Activated CD4-positive, alpha-beta memory T cell treated with anti-CD3 and anti-CD28 coated beads for 36 hours (primary cell): ENCODE measurements around the gene MAP2K7. TPM values are rescaled to one million over a fixed set of nuclear protein-coding genes. Genes with fewer than 3 reads are reported as not detected.
A peak's percentile ranks its signal among the peaks of the same experiment; 100 is the strongest.
"Not testable (repeated sequence)": the region's sequence is repeated elsewhere in the genome, so short reads cannot be mapped to it uniquely, and the experiment has no call there.

ENCODE experiments used
- CTCF ChIA-PET: fragments of 350-600 bp; sonication (Branson Sonifier 250); formaldehyde crosslinking; loops from one replicate; lab custom pipeline; 2021; ENCODE audit warnings: antibody characterized with exemption, inconsistent platforms; lab: Charles Lee
- POLR2A ChIA-PET: fragments of 350-600 bp; sonication (Branson Sonifier 250); formaldehyde crosslinking; loops from one replicate; lab custom pipeline; 2021; ENCODE audit warnings: antibody characterized with exemption; lab: Charles Lee
- DNase-seq: peaks from one replicate; pipeline ENCODE4 v3.0.0-alpha.2; 2020
- H3K27ac Mint-ChIP-seq: one replicate; pipeline ENCODE4 v1.8.0; 2021; ENCODE audit warnings: mixed read lengths
- H3K27me3 Mint-ChIP-seq: one replicate; pipeline ENCODE4 v1.8.0; 2021; ENCODE audit warnings: mixed read lengths
- H3K36me3 Mint-ChIP-seq: one replicate; pipeline ENCODE4 v1.8.0; 2021; ENCODE audit warnings: mixed read lengths
- H3K4me1 Mint-ChIP-seq: one replicate; pipeline ENCODE4 v1.8.0; 2021; ENCODE audit warnings: low read depth, mixed read lengths
- H3K4me3 Mint-ChIP-seq: one replicate; pipeline ENCODE4 v1.8.0; 2021; ENCODE audit warnings: mild to moderate bottlenecking, mixed read lengths
- H3K9me3 Mint-ChIP-seq: one replicate; pipeline ENCODE4 v1.8.0; 2021; ENCODE audit warnings: mixed read lengths
- intact Hi-C: fragments of 100-400 bp; cut with micrococcal nuclease; formaldehyde crosslinking; loops from one replicate; pipeline ENCODE4 v1.15.1; 2023
- total RNA-seq, 2 experiments: library from RNA; stranded (reverse); gene quantifications; one replicate each; pipeline ENCODE4 v1.2.3, GENCODE V29; 2021

MAP2K7 gene
- total RNA-seq, 2 experiments from 2014 or later, result 29.1 to 30.1 TPM

DNA sequence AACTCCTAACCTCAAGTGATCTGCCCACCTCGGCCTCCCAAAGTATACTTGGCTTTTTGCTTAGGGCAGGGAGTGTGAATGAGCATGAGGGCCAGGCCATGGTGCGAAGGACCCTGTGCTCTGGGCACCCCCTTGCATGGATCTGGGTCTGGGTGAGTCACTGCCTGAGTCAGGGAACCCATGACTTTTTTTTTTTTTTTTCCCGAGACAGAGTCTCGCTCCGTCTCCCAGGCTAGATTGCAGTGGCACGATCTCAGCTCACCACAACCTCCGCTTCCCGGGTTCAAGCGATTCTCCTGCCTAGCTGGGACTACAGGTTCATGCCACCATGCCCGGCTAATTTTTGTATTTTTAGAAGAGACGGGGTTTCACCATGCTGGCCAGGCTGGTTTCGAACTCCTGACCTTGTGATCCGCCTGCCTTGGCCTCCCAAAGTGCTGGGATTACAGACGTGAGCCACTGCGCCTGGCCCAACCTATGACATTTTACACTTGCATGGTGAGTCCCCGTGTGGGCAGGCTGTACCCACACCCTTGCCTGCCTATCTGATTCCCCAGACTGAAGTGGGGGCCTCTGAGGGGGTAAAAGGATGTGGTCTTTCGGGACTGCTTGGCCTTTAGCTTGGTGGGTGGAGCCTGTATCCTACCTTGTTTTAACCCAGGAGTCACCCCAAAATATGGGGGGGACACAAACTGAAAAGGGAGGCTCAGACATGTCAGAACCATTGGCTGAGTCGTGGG, 10.1 kb upstream of the MAP2K7 start:
- H3K9me3 Mint-ChIP-seq, H3K27ac Mint-ChIP-seq, H3K4me1 Mint-ChIP-seq, H3K4me3 Mint-ChIP-seq, H3K36me3 Mint-ChIP-seq, intact Hi-C loops, DNase-seq: not testable (repeated sequence)
- peaks cover 10% of the 10 kb centered on the region for H3K27me3 Mint-ChIP-seq
- ChIA-PET POLR2A (interaction anchor here (0.6 kb wide), 1 partner anchor 11 kb away, joined by 5 read pairs; no protein-coding TSS in a partner anchor), CTCF (interaction anchor here (1.2 kb wide), 1 partner anchor 25 kb away, joined by 4 read pairs; no protein-coding TSS in a partner anchor)

DNA sequence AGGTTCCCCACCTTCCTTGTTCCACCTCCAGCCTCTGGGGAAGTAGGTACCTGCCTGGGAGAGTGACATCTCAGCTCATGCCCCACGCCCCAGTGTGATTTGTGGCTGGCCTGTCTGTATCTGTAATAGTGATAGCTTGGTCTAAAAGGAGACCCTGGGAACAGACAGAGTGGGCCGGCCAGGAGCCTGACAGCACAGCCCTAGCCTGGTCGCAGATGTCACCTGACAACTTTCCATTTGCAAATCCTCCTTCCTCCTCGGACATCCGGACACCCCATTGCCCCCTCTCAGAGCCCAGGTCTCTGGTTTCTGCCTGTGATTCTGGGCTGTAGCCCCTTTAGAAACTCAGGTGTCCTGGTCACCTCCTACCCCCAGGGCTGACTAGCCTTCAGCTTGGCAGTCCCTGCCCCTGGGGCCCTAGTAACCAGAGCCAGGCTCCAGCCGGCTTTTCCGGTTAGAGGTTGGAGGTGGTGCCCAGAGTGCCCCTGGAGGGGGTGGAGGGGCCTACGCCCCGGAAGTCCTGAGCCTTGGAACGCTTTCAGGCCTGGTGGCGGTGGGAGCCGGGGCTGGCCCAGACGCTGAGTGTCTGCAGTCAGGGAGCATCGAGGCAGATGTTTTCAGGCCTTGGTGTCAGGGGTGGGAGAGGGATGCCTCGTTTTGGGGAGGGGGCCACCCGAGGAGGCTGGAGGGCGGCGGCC, 8.9 kb upstream of the MAP2K7 start:
- H3K9me3 Mint-ChIP-seq, result no peaks in the 10 kb centered on the region
- no peak overlapping the region for H3K4me3 Mint-ChIP-seq
- H3K27ac Mint-ChIP-seq, result no peak overlapping the region
- no peak for DNase-seq
- H3K27me3 Mint-ChIP-seq, result peaks cover 7% of the 10 kb centered on the region
- H3K4me1 Mint-ChIP-seq, result no peaks in the 10 kb centered on the region
- intact Hi-C loops, result no loop called here
- H3K36me3 Mint-ChIP-seq, result no peaks in the 10 kb centered on the region
- ChIA-PET POLR2A (no interaction called here), CTCF (no interaction called here)

DNA sequence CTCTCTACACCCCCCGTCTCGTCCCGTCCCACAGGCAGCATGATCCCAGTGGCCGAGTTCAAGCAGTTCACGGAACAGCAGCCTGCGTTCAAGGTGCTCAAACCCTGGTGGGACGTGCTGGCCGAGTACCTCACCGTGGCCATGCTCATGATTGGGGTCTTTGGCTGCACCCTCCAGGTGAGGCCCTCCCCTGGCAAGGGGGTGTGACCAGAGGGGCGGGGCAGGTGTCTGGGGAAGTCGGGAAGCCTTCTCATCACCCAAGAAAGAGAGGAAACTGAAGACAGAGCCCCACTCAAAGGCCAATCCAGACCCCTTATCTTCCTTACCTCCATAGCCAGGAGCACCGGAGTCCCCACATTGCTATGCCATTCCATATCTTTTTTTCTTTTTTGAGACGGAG, 8.1 kb upstream of the MAP2K7 start:
- DNase-seq, result no peak
- no peaks in the 10 kb centered on the region for H3K36me3 Mint-ChIP-seq
- CTCF ChIA-PET, result no interaction called here
- POLR2A ChIA-PET, result no interaction called here
- peaks cover 7% of the 10 kb centered on the region for H3K27me3 Mint-ChIP-seq
- intact Hi-C loops, result no loop called here
- no peaks in the 10 kb centered on the region for H3K4me1 Mint-ChIP-seq
- no peaks in the 10 kb centered on the region for H3K9me3 Mint-ChIP-seq
- H3K4me3 Mint-ChIP-seq, result no peak overlapping the region
- no peak overlapping the region for H3K27ac Mint-ChIP-seq

DNA sequence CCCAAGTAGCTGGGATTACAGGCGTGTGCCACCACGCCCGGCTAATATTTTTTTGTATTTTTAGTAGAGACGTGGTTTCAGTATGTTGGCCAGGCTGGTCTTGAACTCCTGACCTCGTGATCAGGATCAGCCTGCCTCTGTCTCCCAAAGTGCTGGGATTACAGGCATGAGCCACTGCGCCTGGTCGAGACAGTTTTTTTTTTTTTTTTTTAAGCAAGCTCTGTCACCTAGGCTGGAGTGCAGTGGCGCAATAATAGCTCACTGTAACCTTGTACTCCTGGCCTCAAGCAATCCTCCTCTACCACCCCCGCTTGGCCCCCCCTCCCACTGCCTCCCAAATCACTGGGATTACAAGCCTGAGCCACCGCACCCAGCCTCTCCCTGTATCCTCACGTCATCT, 6.4 kb upstream of the MAP2K7 start:
- CTCF ChIA-PET, result interaction anchor here (1.0 kb wide), 1 partner anchor 213 kb away, joined by 3 read pairs; no protein-coding TSS in a partner anchor
- H3K4me1 Mint-ChIP-seq, result no peaks in the 10 kb centered on the region
- no peak overlapping the region for H3K27ac Mint-ChIP-seq
- H3K4me3 Mint-ChIP-seq, result no peak overlapping the region
- peaks cover 5% of the 10 kb centered on the region for H3K27me3 Mint-ChIP-seq
- H3K36me3 Mint-ChIP-seq, result no peaks in the 10 kb centered on the region
- intact Hi-C loops, result no loop called here
- DNase-seq, result no peak
- H3K9me3 Mint-ChIP-seq, result no peaks in the 10 kb centered on the region
- POLR2A ChIA-PET, result no interaction called here

DNA sequence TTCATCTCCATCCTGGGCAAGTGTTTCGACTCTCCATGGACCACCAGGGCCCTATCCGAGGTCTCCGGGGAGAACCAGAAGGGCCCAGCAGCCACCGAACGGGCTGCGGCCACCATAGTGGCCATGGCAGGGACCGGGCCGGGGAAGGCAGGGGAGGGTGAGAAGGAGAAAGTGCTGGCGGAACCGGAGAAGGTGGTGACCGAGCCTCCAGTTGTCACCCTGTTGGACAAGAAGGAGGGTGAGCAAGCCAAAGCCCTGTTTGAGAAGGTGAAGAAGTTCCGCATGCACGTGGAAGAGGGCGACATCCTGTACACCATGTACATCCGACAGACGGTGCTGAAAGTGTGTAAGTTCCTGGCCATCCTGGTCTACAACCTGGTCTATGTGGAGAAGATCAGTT, 4.7 kb upstream of the MAP2K7 start:
- intact Hi-C loops, result no loop called here
- Mint-ChIP-seq H3K27me3 (peaks cover 8% of the 10 kb centered on the region), H3K4me1 (peaks cover 5% of the 10 kb centered on the region), H3K36me3 (peaks cover 3% of the 10 kb centered on the region), H3K4me3 (no peak overlapping the region), H3K27ac (no peak overlapping the region), H3K9me3 (peaks cover 2% of the 10 kb centered on the region)
- ChIA-PET CTCF (interaction anchor here (1.0 to 4.0 kb wide), 4 partner anchors 29 to 331 kb away, joined by 3 to 8 read pairs (median 6); partner anchors contain the start of gene TIMM44), POLR2A (no interaction called here)
- no peak for DNase-seq

DNA sequence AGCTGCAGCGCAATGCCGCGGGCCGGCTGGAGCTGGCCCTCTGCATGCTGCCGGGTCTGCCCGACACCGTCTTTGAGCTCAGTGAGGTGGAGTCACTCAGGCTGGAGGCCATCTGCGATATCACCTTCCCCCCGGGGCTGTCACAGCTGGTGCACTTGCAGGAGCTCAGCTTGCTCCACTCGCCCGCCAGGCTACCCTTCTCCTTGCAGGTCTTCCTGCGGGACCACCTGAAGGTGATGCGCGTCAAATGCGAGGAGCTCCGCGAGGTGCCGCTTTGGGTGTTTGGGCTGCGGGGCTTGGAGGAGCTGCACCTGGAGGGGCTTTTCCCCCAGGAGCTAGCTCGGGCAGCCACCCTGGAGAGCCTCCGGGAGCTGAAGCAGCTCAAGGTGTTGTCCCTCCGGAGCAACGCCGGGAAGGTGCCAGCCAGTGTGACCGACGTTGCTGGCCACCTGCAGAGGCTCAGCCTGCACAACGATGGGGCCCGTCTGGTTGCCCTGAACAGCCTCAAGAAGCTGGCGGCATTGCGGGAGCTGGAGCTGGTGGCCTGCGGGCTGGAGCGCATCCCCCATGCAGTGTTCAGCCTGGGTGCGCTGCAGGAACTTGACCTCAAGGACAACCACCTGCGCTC, 3.8 kb upstream of the MAP2K7 start:
- no peak for DNase-seq
- Mint-ChIP-seq H3K4me1 (peaks cover 9% of the 10 kb centered on the region), H3K27me3 (peaks cover 8% of the 10 kb centered on the region), H3K36me3 (peaks cover 6% of the 10 kb centered on the region), H3K4me3 (no peak overlapping the region), H3K9me3 (peaks cover 2% of the 10 kb centered on the region), H3K27ac (no peak overlapping the region)
- ChIA-PET POLR2A (no interaction called here), CTCF (interaction anchor here (0.9 to 4.0 kb wide), 6 partner anchors 29 to 219 kb away, joined by 3 to 8 read pairs (median 8); partner anchors contain the start of genes TIMM44 and TRAPPC5)
- intact Hi-C loops, result loop anchor here (5.0 kb wide), 1 partner anchor 33 kb away; no protein-coding TSS in a partner anchor

DNA sequence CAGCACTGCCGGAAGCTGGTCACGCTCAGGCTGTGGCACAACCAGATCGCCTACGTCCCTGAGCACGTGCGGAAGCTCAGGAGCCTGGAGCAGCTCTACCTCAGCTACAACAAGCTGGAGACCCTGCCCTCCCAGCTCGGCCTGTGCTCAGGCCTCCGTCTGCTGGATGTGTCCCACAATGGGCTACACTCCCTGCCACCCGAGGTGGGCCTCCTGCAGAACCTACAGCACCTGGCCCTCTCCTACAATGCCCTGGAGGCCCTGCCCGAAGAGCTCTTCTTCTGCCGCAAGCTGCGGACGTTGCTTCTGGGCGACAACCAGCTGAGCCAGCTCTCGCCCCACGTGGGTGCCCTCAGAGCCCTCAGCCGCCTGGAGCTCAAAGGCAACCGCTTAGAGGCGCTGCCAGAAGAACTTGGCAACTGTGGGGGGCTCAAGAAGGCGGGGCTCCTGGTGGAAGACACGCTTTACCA, 3.2 kb upstream of the MAP2K7 start:
- ChIA-PET POLR2A (no interaction called here), CTCF (interaction anchor here (0.9 to 4.0 kb wide), 6 partner anchors 29 to 220 kb away, joined by 3 to 8 read pairs (median 8); partner anchors contain the start of genes TIMM44 and TRAPPC5)
- Mint-ChIP-seq H3K9me3 (peaks cover 2% of the 10 kb centered on the region), H3K36me3 (peaks cover 9% of the 10 kb centered on the region), H3K27me3 (peaks cover 5% of the 10 kb centered on the region), H3K4me1 (peaks cover 13% of the 10 kb centered on the region), H3K4me3 (no peak overlapping the region), H3K27ac (no peak overlapping the region)
- no peak for DNase-seq
- intact Hi-C loops, result loop anchor here (5.0 kb wide), 1 partner anchor 33 kb away; no protein-coding TSS in a partner anchor

DNA sequence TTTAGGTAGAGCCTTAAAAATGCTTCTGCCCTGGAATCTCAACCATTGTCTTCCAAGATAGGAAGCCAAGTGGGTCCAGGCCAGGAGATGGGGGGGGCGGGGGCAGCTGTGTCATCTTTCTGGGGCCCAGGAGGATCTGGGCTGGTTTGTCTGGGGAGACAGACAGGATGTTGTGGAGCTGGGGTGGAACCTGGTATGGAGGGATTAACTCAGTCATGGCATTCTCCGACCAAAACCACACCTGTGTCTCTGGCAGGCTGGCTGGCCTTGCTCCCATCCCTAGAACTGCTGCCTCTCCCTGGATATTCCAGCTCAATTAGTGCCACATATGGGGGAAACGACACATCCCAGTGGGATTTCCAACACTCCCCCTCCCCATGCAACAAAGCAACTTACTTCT, 2.7 kb upstream of the MAP2K7 start:
- Mint-ChIP-seq H3K4me3 (no peak overlapping the region), H3K27me3 (peaks cover 5% of the 10 kb centered on the region), H3K36me3 (peaks cover 9% of the 10 kb centered on the region), H3K4me1 (peaks cover 18% of the 10 kb centered on the region), H3K27ac (no peak overlapping the region), H3K9me3 (peaks cover 2% of the 10 kb centered on the region)
- ChIA-PET POLR2A (no interaction called here), CTCF (interaction anchor here (1.3 to 4.0 kb wide), 5 partner anchors 28 to 49 kb away, joined by 3 to 8 read pairs (median 8); partner anchors contain the start of gene TIMM44)
- intact Hi-C loops, result loop anchor here (5.0 kb wide), 1 partner anchor 34 kb away; no protein-coding TSS in a partner anchor
- no peak for DNase-seq

DNA sequence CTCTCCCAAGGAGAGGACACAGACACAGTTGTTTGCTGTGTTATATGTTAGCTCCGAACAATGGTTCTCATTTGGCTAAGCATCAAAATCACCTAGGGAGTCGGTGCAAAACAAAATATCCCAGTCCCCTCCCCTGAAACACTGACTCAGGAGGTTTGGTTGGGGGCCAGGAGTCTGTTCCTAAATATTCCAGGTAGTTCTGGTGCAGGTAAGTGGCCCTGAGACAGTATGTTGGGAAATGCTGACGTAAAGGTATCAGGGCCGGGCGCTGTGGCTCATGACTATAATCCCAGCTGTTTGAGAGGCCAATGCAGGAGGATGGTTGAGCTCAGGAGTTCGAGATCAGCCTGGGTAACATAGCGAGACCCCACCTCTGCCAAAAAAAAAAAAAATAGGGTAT, 2.3 kb upstream of the MAP2K7 start:
- ChIA-PET POLR2A (interaction anchor here (1.1 kb wide), 1 partner anchor 17 kb away, joined by 3 read pairs; no protein-coding TSS in a partner anchor), CTCF (interaction anchor here (0.9 to 4.0 kb wide), 6 partner anchors 28 to 333 kb away, joined by 3 to 8 read pairs (median 6); partner anchors contain the start of gene TIMM44)
- intact Hi-C loops, result loop anchor here (5.0 kb wide), 1 partner anchor 34 kb away; no protein-coding TSS in a partner anchor
- Mint-ChIP-seq H3K27ac (no peak overlapping the region), H3K9me3 (peaks cover 2% of the 10 kb centered on the region), H3K27me3 (peaks cover 5% of the 10 kb centered on the region), H3K4me1 (peaks cover 21% of the 10 kb centered on the region), H3K4me3 (no peak overlapping the region), H3K36me3 (peaks cover 9% of the 10 kb centered on the region)
- no peak for DNase-seq

DNA sequence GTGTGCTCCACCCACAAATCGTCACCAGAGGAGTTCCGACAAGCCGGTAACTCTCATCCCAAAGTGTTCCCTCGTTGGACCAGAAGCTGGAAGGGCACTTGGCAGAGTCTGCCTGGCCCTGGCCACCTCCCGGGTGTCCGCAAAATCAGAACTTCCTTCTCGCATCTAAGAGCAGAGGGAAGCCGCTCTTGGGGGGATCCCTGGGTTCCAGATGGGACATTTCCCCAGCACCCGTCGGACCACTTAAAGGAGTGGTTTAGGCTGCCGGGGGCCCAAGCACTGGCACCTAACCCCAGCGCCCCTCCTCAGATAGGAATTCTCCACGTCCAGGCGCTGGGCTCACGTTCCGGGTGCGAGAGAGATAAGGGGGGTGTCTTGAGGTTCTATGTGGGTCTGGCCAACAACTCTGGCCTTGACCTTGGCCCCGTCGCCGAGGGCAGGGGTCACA, 857 bp upstream of the MAP2K7 start:
- CTCF ChIA-PET, result interaction anchor here (0.7 to 4.0 kb wide), 13 partner anchors 14 to 364 kb away, joined by 3 to 27 read pairs (median 7); partner anchors contain the start of genes ELAVL1, SNAPC2, TIMM44 and TRAPPC5
- H3K4me3 Mint-ChIP-seq, result peak overlapping the region; percentile 83
- peaks cover 2% of the 10 kb centered on the region for H3K9me3 Mint-ChIP-seq

More for the DNA sequence above, 857 bp upstream of the MAP2K7 start:
- peaks cover 9% of the 10 kb centered on the region for H3K36me3 Mint-ChIP-seq
- H3K27ac Mint-ChIP-seq, result peak overlapping the region; percentile 93
- POLR2A ChIA-PET, result interaction anchor here (0.6 to 1.6 kb wide), 4 partner anchors 15 to 41 kb away, joined by 3 to 10 read pairs (median 5); partner anchors contain the start of genes SNAPC2 and TIMM44
- peaks cover 3% of the 10 kb centered on the region for H3K27me3 Mint-ChIP-seq
- DNase-seq, result peak; percentile 14
- intact Hi-C loops, result loop anchor here (1.0 to 5.0 kb wide), 3 partner anchors 17 to 40 kb away; partner anchors contain the start of genes SNAPC2 and TIMM44
- H3K4me1 Mint-ChIP-seq, result peaks cover 21% of the 10 kb centered on the region
